T-cell (primary cell): ENCODE data around the gene LY6G6D. TPM values are rescaled to one million over a fixed set of nuclear protein-coding genes. Genes with fewer than 3 reads are reported as not detected.

Experiments
- ATAC-seq, 4 experiments: fragments of 200-7000 bp in 3 of 4; fragments of 150-1000 bp in 1 of 4; cut with Tn5 transposase; replicated peaks in 1 of 4; 1 replicate in 3 of 4; 2 replicates in 1 of 4; pipeline ENCODE4 v1.10.0; 2021; ENCODE audit warnings: moderate library complexity in 3 of 4, mild to moderate bottlenecking in 2 of 4, moderate number of reproducible peaks in 1 of 4
- CTCF ChIA-PET, 2 donors: fragments of 300-600 bp; sonication (Branson Sonifier 250); formaldehyde crosslinking; loops; one replicate each; lab custom pipeline; 2022; ENCODE audit warnings: antibody characterized with exemption in 2 of 2; lab: Charles Lee
- POLR2A ChIA-PET, 2 donors: fragments of 300-600 bp; sonication (Branson Sonifier 250); formaldehyde crosslinking; loops; one replicate each; lab custom pipeline; 2022; ENCODE audit warnings: antibody characterized with exemption in 2 of 2; lab: Charles Lee
- DNase-seq, 35 experiments: peaks; one replicate each; pipeline versions ENCODE4 v3.0.0 to v3.0.0-alpha.2; 2013 to 2023
- H3K27ac ChIP-seq: one replicate; pipeline ENCODE4 v1.5.1; 2013; ENCODE audit warnings: low read length
- H3K27me3 ChIP-seq, 2 experiments: replicated peaks in 1 of 2; 1 replicate in 1 of 2; 2 replicates in 1 of 2; pipeline versions ENCODE4 v1.6.1 to v1.7.0; 2013; ENCODE audit warnings: low read length in 1 of 2, mixed read lengths in 1 of 2; ENCODE audit not compliant: control insufficient read depth in 2 of 2, insufficient read depth in 2 of 2; ENCODE audit errors: extremely low read depth in 1 of 2
- H3K36me3 ChIP-seq, 2 donors: 1 replicate in 1 of 2; 2 replicates in 1 of 2; pipeline versions ENCODE4 v1.6.1 to v1.7.0; 2013; ENCODE audit warnings: low read length in 1 of 2; ENCODE audit not compliant: control insufficient read depth in 2 of 2, insufficient read depth in 1 of 2; ENCODE audit errors: extremely low read depth in 1 of 2
- H3K4me1 ChIP-seq, 2 experiments: 1 replicate in 1 of 2; 2 replicates in 1 of 2; pipeline versions ENCODE4 v1.6.1 to v1.7.0; 2013; ENCODE audit warnings: low read length in 2 of 2, mixed read lengths in 1 of 2; ENCODE audit not compliant: insufficient read depth in 2 of 2, control insufficient read depth in 1 of 2; ENCODE audit errors: extremely low read depth in 1 of 2
- H3K4me3 ChIP-seq, 2 donors: 1 replicate in 1 of 2; 2 replicates in 1 of 2; pipeline versions ENCODE4 v1.5.1 to v1.7.0; 2013; ENCODE audit warnings: mild to moderate bottlenecking in 2 of 2, low read length in 1 of 2, moderate library complexity in 1 of 2; ENCODE audit not compliant: control insufficient read depth in 1 of 2; ENCODE audit errors: extremely low read depth in 1 of 2
- H3K9me3 ChIP-seq: 2 replicates; pipeline ENCODE4 v1.7.0; 2013
- H3K27ac Mint-ChIP-seq, 2 donors: one replicate each; pipeline ENCODE4 v1.8.0; 2020 to 2021; ENCODE audit warnings: mild to moderate bottlenecking in 2 of 2, mixed read lengths in 2 of 2
- H3K27me3 Mint-ChIP-seq, 2 donors: one replicate each; pipeline ENCODE4 v1.8.0; 2021 to 2022; ENCODE audit warnings: mixed read lengths in 2 of 2
- H3K36me3 Mint-ChIP-seq: one replicate; pipeline ENCODE4 v1.8.0; 2021; ENCODE audit warnings: mixed read lengths
- H3K4me1 Mint-ChIP-seq, 3 donors: one replicate each; pipeline ENCODE4 v1.8.0; 2020 to 2022; ENCODE audit warnings: mixed read lengths in 3 of 3, mild to moderate bottlenecking in 1 of 3
- H3K4me3 Mint-ChIP-seq, 3 donors: one replicate each; pipeline ENCODE4 v1.8.0; 2020 to 2022; ENCODE audit warnings: mild to moderate bottlenecking in 3 of 3, mixed read lengths in 3 of 3, moderate library complexity in 3 of 3
- H3K9me3 Mint-ChIP-seq, 3 donors: one replicate each; pipeline ENCODE4 v1.8.0; 2020 to 2022; ENCODE audit warnings: mixed read lengths in 3 of 3
- WGBS: methylation state at CpG from one replicate; pipeline ENCODE4 v1.1.5; 2013; ENCODE audit warnings: missing lambda C conversion rate; ENCODE audit not compliant: insufficient coverage; 5-methylcytosine and 5-hydroxymethylcytosine counted together
- total RNA-seq, 35 experiments: library from RNA in 6 of 35; stranded (reverse) in 6 of 35; fragments of 120-200 nt in 1 of 35; gene quantifications; one replicate each; pipeline versions ENCODE4 v1.2.1 to v1.2.4 and lab custom pipeline; 2013 to 2026

LY6G6D gene
- total RNA-seq, 5 donors from 2014 or later (not counting 1 experiment from before 2014, with no cell fraction given), result not detected

- Histone ChIP-seq H3K4me1 (peaks cover 3 to 23% of the 10 kb centered on the region in 2 experiments), H3K36me3 (no peaks in the 10 kb centered on the region), H3K27me3 (no peaks in the 10 kb centered on the region), H3K27ac (no peak overlapping the region), H3K4me3 (no peak overlapping the region), H3K9me3 (no peaks in the 10 kb centered on the region)
- Mint-ChIP-seq H3K4me3 (no peak overlapping the region), H3K9me3 (no peaks in the 10 kb centered on the region), H3K4me1 (peaks cover 17 to 22% (median 17%) of the 10 kb centered on the region in 3 donors), H3K36me3 (peaks cover 8% of the 10 kb centered on the region), H3K27ac (no peak overlapping the region), H3K27me3 (no peaks in the 10 kb centered on the region)
- ChIA-PET POLR2A (no interaction called here), CTCF (no interaction called here)
- WGBS, result 100% methylated on average over 2 of the region's 6 CpGs
- ATAC-seq, result no peak
- no peak for DNase-seq
These were observed 52.0 kb downstream of the LY6G6D start for GRCh38 chr6:31767096-31767645.

Other genes starting within 250 kb of the LY6G6D start
- gene MICB, start 217.2 kb upstream of the LY6G6D start, total RNA-seq, result 10 to 100 TPM; 15.7 to 21.7 (median 16.1) TPM
- not detected for gene MCCD1, start 186.4 kb upstream of the LY6G6D start, total RNA-seq
- gene DDX39B, start 173.3 kb upstream of the LY6G6D start, total RNA-seq, result 100 to 1,000 TPM; 507 to 669 (median 631) TPM
- 1 to 10 TPM; 3.1 to 5.7 (median 4.1) TPM for gene ATP6V1G2, start 168.7 kb upstream of the LY6G6D start, total RNA-seq
- gene NFKBIL1, start 167.7 kb upstream of the LY6G6D start, total RNA-seq, result 10 to 100 TPM in 3 of 5 donors, 1 to 10 TPM in 2; 6.9 to 17.1 (median 11.6) TPM
- 10 to 100 TPM; 12.5 to 23.9 (median 17.9) TPM for gene LTA, start 143.1 kb upstream of the LY6G6D start, total RNA-seq
- 10 to 100 TPM; 13.8 to 28.0 (median 25.0) TPM for gene TNF, start 139.8 kb upstream of the LY6G6D start, total RNA-seq
- 100 to 1,000 TPM; 398 to 926 (median 813) TPM for gene LTB, start 132.9 kb upstream of the LY6G6D start, total RNA-seq
- gene LST1, start 129.1 kb upstream of the LY6G6D start, total RNA-seq, result 10 to 100 TPM; 13.4 to 28.0 (median 20.4) TPM
- gene NCR3, start 122.3 kb upstream of the LY6G6D start, total RNA-seq, result 10 to 100 TPM; 13.6 to 38.0 (median 16.0) TPM
- 10 to 100 TPM in 4 of 5 donors, 1 to 10 TPM in 1; 7.6 to 54.3 (median 18.1) TPM for gene AIF1, start 100.1 kb upstream of the LY6G6D start, total RNA-seq
- 100 to 1,000 TPM; 222 to 246 (median 230) TPM for gene PRRC2A, start 94.6 kb upstream of the LY6G6D start, total RNA-seq
- 100 to 1,000 TPM; 257 to 317 (median 301) TPM for gene BAG6, start 62.7 kb upstream of the LY6G6D start, total RNA-seq
- gene APOM, start 59.5 kb upstream of the LY6G6D start, total RNA-seq, result 1 to 10 TPM; 1.4 to 3.6 (median 3.2) TPM
- 10 to 100 TPM; 16.3 to 36.2 (median 33.4) TPM for gene C6orf47, start 54.6 kb upstream of the LY6G6D start, total RNA-seq
- 10 to 100 TPM; 13.0 to 27.6 (median 23.3) TPM for gene GPANK1, start 50.4 kb upstream of the LY6G6D start, total RNA-seq
- gene CSNK2B, start 49.3 kb upstream of the LY6G6D start, total RNA-seq, result 100 to 1,000 TPM in 4 of 5 donors, 10 to 100 TPM in 1; 98.4 to 129 (median 126) TPM
- 10 to 100 TPM; 29.7 to 50.5 (median 40.9) TPM for gene LY6G5B, start 45.4 kb upstream of the LY6G6D start, total RNA-seq
- 1 to 10 TPM in 4 of 5 donors, under 1 TPM in 1; 0.75 to 8.8 (median 5.8) TPM for gene LY6G5C, start 34.3 kb upstream of the LY6G6D start, total RNA-seq
- 10 to 100 TPM; 58.2 to 74.4 (median 61.2) TPM for gene ABHD16A, start 12.0 kb upstream of the LY6G6D start, total RNA-seq
- gene LY6G6F, start 8.5 kb upstream of the LY6G6D start, total RNA-seq, result not detected
- gene LY6G6C, start 6.4 kb downstream of the LY6G6D start, total RNA-seq, result not detected
- gene MPIG6B, start 8.0 kb downstream of the LY6G6D start, total RNA-seq, result 1 to 10 TPM in 1 of 5 donors, under 1 TPM in 4; 0.26 to 2.6 (median 0.30) TPM
- 10 to 100 TPM in 4 of 5 donors, 1 to 10 TPM in 1; 9.0 to 13.2 (median 11.5) TPM for gene DDAH2, start 14.0 kb downstream of the LY6G6D start, total RNA-seq
- gene CLIC1, start 21.2 kb downstream of the LY6G6D start, total RNA-seq, result 100 to 1,000 TPM in 4 of 5 donors, 10 to 100 TPM in 1; 89.5 to 146 (median 112) TPM
- 10 to 100 TPM; 13.7 to 22.4 (median 14.4) TPM for gene MSH5, start 24.7 kb downstream of the LY6G6D start, total RNA-seq
- gene SAPCD1, start 47.3 kb downstream of the LY6G6D start, total RNA-seq, result 10 to 100 TPM in 1 of 5 donors, 1 to 10 TPM in 4; 3.1 to 10.7 (median 4.1) TPM
- gene VWA7, start 62.0 kb downstream of the LY6G6D start, total RNA-seq, result 1 to 10 TPM; 1.4 to 8.0 (median 2.1) TPM
- 10 to 100 TPM; 44.4 to 71.0 (median 62.5) TPM for gene VARS1, start 80.4 kb downstream of the LY6G6D start, total RNA-seq
- 10 to 100 TPM; 24.2 to 36.4 (median 30.6) TPM for gene LSM2, start 91.6 kb downstream of the LY6G6D start, total RNA-seq
- gene HSPA1L, start 99.9 kb downstream of the LY6G6D start, total RNA-seq, result 1 to 10 TPM; 2.8 to 8.5 (median 8.1) TPM
- 100 to 1,000 TPM in 1 of 5 donors, 10 to 100 TPM in 2, 1 to 10 TPM in 2; 8.8 to 117 (median 77.9) TPM for gene HSPA1A, start 100.2 kb downstream of the LY6G6D start, total RNA-seq
- gene HSPA1B, start 112.4 kb downstream of the LY6G6D start, total RNA-seq, result 100 to 1,000 TPM in 1 of 5 donors, 10 to 100 TPM in 2, 1 to 10 TPM in 2; 6.3 to 105 (median 67.9) TPM
- gene NEU1, start 147.5 kb downstream of the LY6G6D start, total RNA-seq, result 10 to 100 TPM; 15.9 to 29.2 (median 19.9) TPM
- gene SLC44A4, start 163.6 kb downstream of the LY6G6D start, total RNA-seq, result under 1 TPM in 3 of 5 donors, not detected in 2; 0.13 to 0.96 (median 0.57) TPM
- gene EHMT2, start 182.3 kb downstream of the LY6G6D start, total RNA-seq, result 10 to 100 TPM; 49.1 to 83.8 (median 78.9) TPM
- gene ZBTB12, start 186.7 kb downstream of the LY6G6D start, total RNA-seq, result 1 to 10 TPM; 1.0 to 3.5 (median 3.1) TPM
- 1 to 10 TPM; 1.3 to 5.1 (median 3.7) TPM for gene C2, start 212.4 kb downstream of the LY6G6D start, total RNA-seq
- gene CFB, start 230.7 kb downstream of the LY6G6D start, total RNA-seq, result 1 to 10 TPM in 3 of 5 donors, not detected in 2; 1.3 to 2.2 (median 1.8) TPM
- gene NELFE, start 243.6 kb downstream of the LY6G6D start, total RNA-seq, result 10 to 100 TPM; 47.5 to 51.0 (median 49.4) TPM
- 100 to 1,000 TPM; 104 to 169 (median 112) TPM for gene SKIC2, start 243.8 kb downstream of the LY6G6D start, total RNA-seq